ENCODE results near the gene HSPA8. TPM values are rescaled to one million over a fixed set of nuclear protein-coding genes. Genes with fewer than 3 reads are reported as not detected.

HSPA8 gene
- total and polyA plus RNA-seq, 10 donors: 110 to 1,026 (median 639) TPM

DNA sequence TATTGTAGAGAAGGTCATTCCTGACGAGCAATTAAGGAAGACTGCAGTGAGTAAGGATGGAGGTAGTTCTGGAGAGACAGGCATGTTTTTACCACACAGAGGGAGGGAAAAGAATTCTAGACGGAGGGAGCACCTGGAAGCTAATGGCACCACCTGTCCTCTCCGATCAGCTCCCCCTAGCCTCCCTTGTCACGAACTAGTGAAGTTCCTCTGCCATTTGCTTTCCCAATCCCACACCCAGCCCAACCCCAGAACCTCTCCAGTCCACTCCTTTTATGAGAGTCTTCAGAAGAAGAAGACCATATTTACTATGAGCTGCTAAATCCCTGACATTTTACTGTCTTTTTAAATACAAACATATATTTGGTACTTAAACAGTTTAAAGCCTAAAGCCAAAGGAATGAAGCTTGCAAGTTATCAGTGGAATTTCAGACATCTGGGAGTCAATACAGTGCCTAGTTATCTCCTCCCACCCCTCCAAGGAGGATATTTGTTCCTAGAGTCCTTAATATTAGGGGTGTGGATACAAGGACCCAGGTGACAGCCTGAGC lies 46.1 kb upstream of the HSPA8 start:
- DNase-seq: no peak
- no peak overlapping the region for H3K4me3 ChIP-seq
- no peaks in the 10 kb centered on the region for H3K27me3 ChIP-seq (replicated peaks in 1 of 7)
- intact Hi-C loops (cut with DNase I; ENCODE audit: low total_unique reads): no loop called here
- 80 to 90% (median 86%) methylated on average over 4 of the region's 4 CpGs for WGBS, 5 donors
- H3K4me1 ChIP-seq: peaks cover 4 to 34% (median 16%) of the 10 kb centered on the region in 6 donors
- no peak overlapping the region for H3K27ac ChIP-seq
- no peaks in the 10 kb centered on the region for H3K9me3 ChIP-seq
- no peaks in the 10 kb centered on the region for H3K36me3 ChIP-seq
- TF ChIP-seq POLR2A (IDR thresholded peaks at IDR 0.05): no peak
- TF ChIP-seq POLR2AphosphoS5 (IDR thresholded peaks at IDR 0.05): no peak
- no peak for TF ChIP-seq CTCF (IDR thresholded peaks at IDR 0.05 in 8 of 11, conservative IDR thresholded peaks at IDR 0.05 in 3 of 11)

GRCh38 chr11:123104697-123105096 lies 42.8 kb upstream of the HSPA8 start:
- no peak for DNase-seq
- H3K4me3 ChIP-seq: no peak overlapping the region
- intact Hi-C loops (cut with DNase I; ENCODE audit: low total_unique reads): no loop called here
- H3K27ac ChIP-seq: peak overlapping the region in 1 of 8 donors; percentile 36
- H3K27me3 ChIP-seq (replicated peaks in 1 of 7): no peaks in the 10 kb centered on the region
- no peaks in the 10 kb centered on the region for H3K36me3 ChIP-seq
- H3K4me1 ChIP-seq: peaks cover 11 to 43% (median 23%) of the 10 kb centered on the region in 6 donors
- no peak for TF ChIP-seq POLR2AphosphoS5 (IDR thresholded peaks at IDR 0.05)
- TF ChIP-seq POLR2A (IDR thresholded peaks at IDR 0.05): no peak
- no peak for TF ChIP-seq CTCF (IDR thresholded peaks at IDR 0.05 in 8 of 11, conservative IDR thresholded peaks at IDR 0.05 in 3 of 11)
- WGBS, 5 donors: 91 to 94% (median 93%) methylated on average over 3 of the region's 3 CpGs
- no peaks in the 10 kb centered on the region for H3K9me3 ChIP-seq

GRCh38 chr11:123103326-123103980 lies 41.5 kb upstream of the HSPA8 start:
- H3K36me3 ChIP-seq: no peaks in the 10 kb centered on the region
- peak overlapping the region in 4 of 8 donors; percentile 23 to 49 (median 38) for H3K27ac ChIP-seq
- H3K4me3 ChIP-seq: no peak overlapping the region
- DNase-seq: no peak
- H3K9me3 ChIP-seq: no peaks in the 10 kb centered on the region
- 57 to 65% (median 58%) methylated on average over 8 of the region's 8 CpGs for WGBS, 5 donors
- peaks cover 11 to 43% (median 23%) of the 10 kb centered on the region in 6 donors for H3K4me1 ChIP-seq
- TF ChIP-seq POLR2AphosphoS5 (IDR thresholded peaks at IDR 0.05) (no peak), CTCF (IDR thresholded peaks at IDR 0.05 in 8 of 11, conservative IDR thresholded peaks at IDR 0.05 in 3 of 11) (peak; percentile 28 to 77 (median 70)), POLR2A (IDR thresholded peaks at IDR 0.05) (no peak)
- intact Hi-C loops (cut with DNase I; ENCODE audit: low total_unique reads): no loop called here
- H3K27me3 ChIP-seq (replicated peaks in 1 of 7): no peaks in the 10 kb centered on the region

- TF ChIP-seq CTCF (IDR thresholded peaks at IDR 0.05 in 8 of 11, conservative IDR thresholded peaks at IDR 0.05 in 3 of 11): no peak
- TF ChIP-seq POLR2AphosphoS5 (IDR thresholded peaks at IDR 0.05): no peak
- no peak for TF ChIP-seq POLR2A (IDR thresholded peaks at IDR 0.05)
- Histone ChIP-seq H3K27ac (peak overlapping the region in 7 of 8 donors; percentile 15 to 71 (median 65)), H3K9me3 (no peaks in the 10 kb centered on the region), H3K4me1 (peaks cover 11 to 43% (median 23%) of the 10 kb centered on the region in 6 donors), H3K4me3 (no peak overlapping the region), H3K36me3 (no peaks in the 10 kb centered on the region), H3K27me3 (replicated peaks in 1 of 7) (no peaks in the 10 kb centered on the region)
- WGBS, 5 donors: 54 to 69% (median 56%) methylated on average over 7 of the region's 7 CpGs
- intact Hi-C loops (cut with DNase I; ENCODE audit: low total_unique reads): no loop called here
- DNase-seq: no peak
These were observed 38.6 kb upstream of the HSPA8 start for GRCh38 chr11:123100379-123101085.
